8988T (cell line): ENCODE results near the gene CUBN.
"Not testable (repeated sequence)": the region's sequence is repeated elsewhere in the genome, so short reads cannot be mapped to it uniquely, and the experiment has no call there.

Source experiments
- DNase-seq: peaks from one replicate; pipeline ENCODE4 v3.0.0; 2011

The CUBN gene

GRCh38 chr10:17140386-17140761, 10.8 kb upstream of the CUBN start:
- no peak for DNase-seq

GRCh38 chr10:17138460-17139042, 8.9 kb upstream of the CUBN start:
- DNase-seq: no peak

GRCh38 chr10:17134737-17135260, 5.2 kb upstream of the CUBN start:
- DNase-seq: no peak

GRCh38 chr10:17134282-17134681, 4.7 kb upstream of the CUBN start:
- no peak for DNase-seq

DNA sequence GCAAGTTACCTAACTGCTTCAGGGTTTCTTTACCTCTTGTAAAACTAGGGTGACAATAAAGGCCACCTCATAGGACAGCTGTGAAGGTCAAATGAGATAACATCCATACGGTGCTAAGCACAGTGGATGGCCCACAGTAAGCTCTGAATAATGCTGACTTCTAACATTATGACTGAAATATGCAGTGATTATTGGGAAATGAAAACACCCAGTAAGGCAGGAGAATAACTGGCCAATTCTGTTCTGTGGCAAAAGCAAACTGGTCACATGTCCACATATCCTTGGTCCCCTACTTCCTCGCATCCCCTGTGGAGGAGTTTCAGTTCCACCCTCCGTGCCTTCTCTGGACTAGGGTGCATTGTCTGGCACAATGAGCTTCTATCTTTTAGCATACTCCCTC, 1.4 kb downstream of the CUBN start:
- no peak for DNase-seq

GRCh38 chr10:17126327-17126726, 3.3 kb downstream of the CUBN start:
- DNase-seq: no peak

DNA sequence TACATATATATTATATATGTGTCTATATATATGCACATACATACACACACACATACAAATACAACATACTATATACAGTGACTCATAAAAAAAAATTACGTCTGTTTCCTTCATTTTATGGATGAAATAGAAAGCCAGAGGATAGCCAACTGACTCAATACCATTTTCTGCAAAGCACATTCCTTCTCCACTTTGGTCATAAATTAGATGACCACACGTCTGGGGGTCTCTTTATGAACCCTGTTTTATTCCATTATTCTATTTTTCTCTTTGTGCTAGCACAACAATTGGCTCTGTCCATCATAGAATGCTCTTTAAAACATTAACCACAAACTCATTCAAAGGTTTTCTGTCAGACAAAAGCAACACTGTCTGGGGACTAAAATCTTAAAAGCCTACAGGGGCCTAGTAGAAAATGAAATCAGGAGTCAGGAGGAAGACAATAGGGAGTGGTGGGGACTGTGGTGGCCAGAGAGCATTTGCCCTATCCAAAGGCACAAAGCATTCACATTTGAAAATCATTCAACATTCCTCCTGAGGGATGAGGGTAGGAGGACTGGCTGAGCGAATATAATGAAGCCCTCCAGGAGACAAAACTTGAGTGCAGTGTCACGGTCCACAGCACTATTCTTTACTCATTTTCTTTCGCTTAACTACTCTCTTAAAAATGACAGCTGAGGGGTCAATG, 4.3 kb downstream of the CUBN start:
- DNase-seq: no peak

DNA sequence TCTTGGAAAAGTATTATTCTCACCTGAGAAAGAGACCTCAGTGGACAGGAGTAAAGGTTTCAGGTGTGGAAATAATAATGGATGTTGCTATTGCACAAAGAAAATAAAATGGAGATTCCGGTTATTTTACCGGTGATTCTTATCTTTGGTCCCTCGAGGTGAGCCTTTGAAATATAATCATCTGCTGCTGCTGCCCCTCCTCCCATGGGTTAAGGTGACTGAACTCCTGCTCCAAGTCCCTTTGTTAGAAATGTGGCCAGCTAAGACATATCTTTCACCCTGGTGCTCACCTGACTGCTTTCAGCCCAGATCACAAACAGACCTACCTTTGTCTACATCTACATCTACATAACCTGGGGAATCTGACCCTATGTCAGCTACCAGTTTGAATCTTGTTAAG, 5.7 kb downstream of the CUBN start:
- DNase-seq: no peak

DNA sequence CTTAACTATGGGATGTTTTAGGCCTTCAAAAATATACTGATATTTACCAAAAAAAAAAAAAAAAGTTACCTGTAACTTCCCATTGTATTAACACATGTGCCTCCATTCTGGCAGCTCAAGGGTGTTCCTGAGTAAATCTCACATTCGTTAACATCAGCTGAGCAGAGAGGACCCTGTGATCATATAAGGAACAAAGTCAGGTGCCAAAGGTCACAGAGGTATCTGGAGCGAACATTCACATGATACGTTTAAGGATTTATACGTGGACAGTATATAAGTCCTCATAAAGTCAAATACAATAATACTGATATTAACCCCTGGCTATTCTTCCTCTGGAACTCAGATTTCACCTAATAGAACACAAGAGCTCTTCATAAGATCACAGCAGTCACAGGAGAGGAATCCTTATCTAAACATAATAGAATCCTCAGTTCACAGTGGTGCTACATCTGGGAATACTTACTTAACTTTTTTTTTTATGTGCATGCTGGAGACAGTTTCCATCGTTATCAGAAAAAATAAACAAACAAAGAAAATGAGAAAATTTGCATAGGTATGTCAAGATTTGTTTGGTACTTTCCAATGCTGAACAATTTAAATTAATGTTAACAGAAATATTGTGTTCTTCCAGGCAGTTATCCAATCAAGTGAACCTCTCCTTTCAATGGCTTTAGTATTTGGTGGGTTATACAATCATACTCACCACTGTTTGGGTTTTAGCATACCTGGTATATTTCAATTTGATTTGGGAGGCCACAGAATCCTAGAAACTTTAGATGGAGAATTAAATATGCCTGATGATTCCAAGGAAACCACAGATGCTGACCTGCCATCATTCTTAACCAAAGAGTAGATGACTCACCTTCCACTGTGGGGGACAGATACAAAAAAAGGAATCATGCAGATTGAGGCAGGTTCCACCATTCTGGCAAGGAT, 6.6 kb downstream of the CUBN start:
- DNase-seq: no peak

DNA sequence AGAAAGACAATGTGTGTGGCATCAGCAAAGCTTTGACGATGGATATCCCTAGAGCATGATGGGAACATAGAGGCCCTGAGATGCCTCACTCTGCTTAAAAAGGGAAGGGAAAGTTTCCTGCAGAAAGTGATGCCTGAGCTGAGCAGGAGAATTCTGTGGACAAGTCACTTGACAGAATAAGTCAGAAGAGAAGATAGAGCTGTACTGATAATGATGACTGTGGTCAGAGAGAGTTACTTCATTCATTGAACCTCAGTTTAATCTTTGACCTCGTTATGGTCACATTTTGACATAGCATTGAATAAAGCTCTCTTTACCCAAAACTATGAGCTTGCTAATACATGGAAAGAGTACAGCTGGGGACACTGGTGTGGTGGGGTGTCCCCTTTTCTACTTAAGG, 7.6 kb downstream of the CUBN start:
- no peak for DNase-seq

DNA sequence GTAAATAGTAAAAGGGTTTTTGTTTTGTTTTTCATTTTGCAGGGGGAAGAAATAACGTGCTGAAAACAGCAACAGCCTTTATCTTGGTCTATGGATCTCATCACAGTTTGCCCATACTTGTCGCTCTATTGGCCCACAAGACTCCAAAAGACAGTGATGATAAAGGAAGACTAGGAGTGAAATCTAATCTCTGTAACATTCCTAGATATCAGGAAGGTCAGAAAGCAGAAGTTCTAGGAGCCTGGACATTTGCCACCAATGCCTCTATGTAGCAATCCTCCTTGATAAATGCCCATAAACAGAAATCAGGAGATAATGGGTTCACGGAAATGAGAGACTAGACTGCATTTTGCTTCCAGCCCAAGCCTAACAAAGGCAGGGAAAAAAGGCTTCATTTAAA, 8.9 kb downstream of the CUBN start:
- no peak for DNase-seq

GRCh38 chr10:17119845-17120244, 9.8 kb downstream of the CUBN start:
- DNase-seq: no peak

- DNase-seq: no peak
Observed at GRCh38 chr10:17116193-17116592, 13.4 kb downstream of the CUBN start.

DNA sequence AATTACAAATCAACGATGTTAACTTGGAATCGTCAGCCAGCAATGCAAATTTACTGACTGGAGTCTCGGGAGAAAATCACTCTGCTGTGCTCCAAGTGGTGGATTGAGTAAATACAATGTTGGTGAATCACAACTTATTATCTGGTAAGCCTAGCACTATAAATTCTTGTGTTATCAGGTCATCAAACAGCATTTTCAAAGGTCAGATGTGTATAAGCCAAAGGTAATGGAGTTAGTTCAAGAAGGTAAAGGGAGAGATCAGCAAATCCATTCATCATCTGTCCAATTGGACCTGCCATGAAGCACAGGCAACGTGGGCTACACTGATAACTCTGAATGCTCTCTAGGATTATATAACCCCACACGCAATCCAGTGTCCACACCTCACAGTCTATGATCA, 13.9 kb downstream of the CUBN start:
- DNase-seq: no peak

DNA sequence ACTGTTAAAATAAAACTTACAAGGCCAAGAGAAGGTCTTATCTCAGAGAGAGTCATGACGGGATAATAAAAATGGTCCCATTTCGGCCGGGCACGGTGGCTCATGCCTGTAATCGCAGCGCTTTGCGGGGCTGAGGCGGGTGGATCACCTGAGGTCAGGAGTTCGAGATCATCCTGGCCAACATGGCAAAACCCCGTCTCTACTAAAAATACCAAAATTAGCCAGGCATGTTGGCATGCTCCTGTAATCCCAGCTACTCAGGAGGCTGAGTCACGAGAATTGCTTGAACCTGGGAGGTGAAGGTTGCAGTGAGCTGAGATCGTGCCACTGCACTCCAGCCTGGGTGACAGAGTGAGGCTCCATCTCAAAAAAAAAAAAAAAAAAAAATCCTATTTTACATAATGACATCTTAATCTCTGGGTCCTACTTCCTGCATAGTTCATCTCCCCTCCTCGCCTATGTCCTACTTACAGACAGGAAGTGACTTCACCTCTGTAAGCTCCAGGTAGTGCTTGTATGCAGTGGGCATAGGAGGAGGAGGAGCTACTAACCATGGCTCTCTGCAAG, 14.7 kb downstream of the CUBN start:
- not testable (repeated sequence) for DNase-seq

DNA sequence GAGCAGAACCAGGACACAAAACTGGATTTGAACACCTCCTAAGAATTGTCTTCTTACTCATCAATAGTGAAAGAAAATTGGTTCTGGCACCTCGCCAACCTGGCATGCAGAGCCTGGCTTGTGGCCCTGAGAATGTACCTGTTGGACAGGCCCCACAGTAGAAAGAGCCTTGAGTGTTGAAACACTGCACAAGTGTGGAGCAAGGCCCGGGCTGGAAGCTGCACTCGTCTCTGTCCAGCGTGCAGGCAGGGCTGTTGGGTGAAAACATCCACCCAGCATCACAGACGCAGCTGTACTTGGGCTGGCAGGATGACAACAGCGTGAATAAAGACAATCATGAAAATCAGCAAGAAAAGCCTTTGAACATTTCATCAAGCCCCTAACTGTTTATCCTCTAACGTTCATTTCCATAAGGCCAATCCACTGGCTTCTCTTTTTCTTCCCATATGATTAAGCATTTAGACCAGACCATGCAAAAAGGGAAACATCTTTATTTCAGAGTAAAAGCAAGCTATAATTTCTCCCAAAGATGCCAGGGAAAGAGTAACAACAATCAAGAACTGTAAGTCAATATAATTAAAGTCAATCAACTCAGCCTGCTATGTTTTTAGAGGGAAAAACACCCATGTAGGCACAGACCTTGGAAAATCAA, 15.6 kb downstream of the CUBN start:
- DNase-seq: no peak

DNA sequence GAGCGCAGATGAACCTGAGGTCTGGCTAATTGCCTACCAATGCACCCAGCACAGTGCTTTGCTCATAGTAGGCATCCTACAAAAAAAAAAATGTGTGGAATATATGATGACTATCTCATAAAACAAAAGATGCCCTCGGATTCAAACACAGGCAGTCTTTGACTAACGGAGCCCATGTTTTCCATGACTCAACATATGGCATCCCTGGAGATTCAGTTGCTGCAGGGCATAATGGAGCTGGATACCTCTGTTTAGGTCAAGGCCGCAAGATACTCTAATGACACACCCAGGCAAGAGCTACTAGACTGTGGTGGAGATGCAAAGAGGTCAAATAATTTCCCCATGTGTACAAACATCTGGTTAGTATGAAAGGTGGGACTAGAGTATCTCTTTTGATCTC, 16.3 kb downstream of the CUBN start:
- no peak for DNase-seq

DNA sequence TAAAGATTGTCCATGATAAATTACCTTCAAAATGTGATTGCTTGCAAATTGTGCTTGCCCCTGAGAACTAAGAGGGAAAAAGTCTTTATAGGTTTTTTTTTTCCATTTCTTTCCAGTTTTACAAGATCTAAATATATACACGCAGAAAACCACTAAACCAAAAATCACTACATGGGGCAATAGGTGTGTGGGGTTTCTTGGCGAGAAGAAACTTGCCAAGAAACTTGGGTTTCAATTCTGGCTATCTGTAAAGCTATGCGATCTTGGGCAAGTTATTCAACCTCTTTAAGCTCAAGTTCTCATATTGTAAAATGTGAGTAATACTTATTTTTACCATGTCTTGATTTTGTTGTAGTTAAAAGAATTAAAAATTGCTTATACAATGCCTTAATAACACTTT, 17.0 kb downstream of the CUBN start:
- DNase-seq: no peak

GRCh38 chr10:17109475-17110207, 20.0 kb downstream of the CUBN start:
- DNase-seq: no peak

GRCh38 chr10:17109046-17109445, 20.6 kb downstream of the CUBN start:
- DNase-seq: no peak

DNA sequence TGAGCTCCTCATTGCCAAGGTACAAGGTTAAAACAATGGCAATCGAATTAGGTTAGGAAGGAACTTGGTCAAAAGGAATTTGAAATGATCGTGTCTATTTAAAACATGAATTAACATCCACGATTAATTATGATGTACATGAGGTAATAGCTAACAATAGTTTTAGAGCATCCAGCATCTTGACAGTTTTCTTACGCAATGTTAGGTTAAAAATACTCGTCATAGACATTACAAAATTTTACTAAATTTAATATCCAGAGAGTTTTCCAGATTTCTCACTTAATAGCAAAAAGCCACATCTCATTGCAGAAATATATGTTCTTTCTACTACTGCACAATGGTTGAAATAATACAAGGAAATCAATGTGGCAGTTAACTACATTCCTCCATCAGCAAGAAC, 22.6 kb downstream of the CUBN start:
- DNase-seq: no peak

- no peak for DNase-seq
Observed at GRCh38 chr10:17101910-17102266, 27.7 kb downstream of the CUBN start.
